ENCODE results near the gene F8.
A peak's percentile ranks its signal among the peaks of the same experiment; 100 is the strongest.
"Not testable (repeated sequence)": the region's sequence is repeated elsewhere in the genome, so short reads cannot be mapped to it uniquely, and the experiment has no call there.

The F8 gene

GRCh38 chrX:154918060-154918483, 104.5 kb downstream of the F8 start:
- DNase-seq (ENCODE audit: insufficient read length, low spot score) (peak; percentile 2), FAIRE-seq (peak; percentile 98)
- peak; percentile 67 for TF ChIP-seq CTCF (IDR thresholded peaks at IDR 0.05; ENCODE audit: insufficient read depth, missing control alignments)

- DNase-seq (ENCODE audit: insufficient read length, low spot score), result no peak
- no peak for TF ChIP-seq CTCF (IDR thresholded peaks at IDR 0.05; ENCODE audit: insufficient read depth, missing control alignments)
- FAIRE-seq, result no peak
These were observed 108.5 kb downstream of the F8 start for GRCh38 chrX:154914052-154914451.

- FAIRE-seq; DNase-seq (ENCODE audit: insufficient read length, low spot score): not testable (repeated sequence)
These were observed 112.0 kb downstream of the F8 start for GRCh38 chrX:154910528-154910927.

GRCh38 chrX:154910048-154910447, 112.5 kb downstream of the F8 start:
- DNase-seq (ENCODE audit: insufficient read length, low spot score); FAIRE-seq: not testable (repeated sequence)

- FAIRE-seq (no peak), DNase-seq (ENCODE audit: insufficient read length, low spot score) (no peak)
- TF ChIP-seq CTCF (IDR thresholded peaks at IDR 0.05; ENCODE audit: insufficient read depth, missing control alignments), result no peak
These were observed 113.7 kb downstream of the F8 start for GRCh38 chrX:154908821-154909220.

GRCh38 chrX:154902408-154902807, 120.1 kb downstream of the F8 start:
- TF ChIP-seq CTCF (IDR thresholded peaks at IDR 0.05; ENCODE audit: insufficient read depth, missing control alignments), result no peak
- DNase-seq (ENCODE audit: insufficient read length, low spot score) (no peak), FAIRE-seq (no peak)

GRCh38 chrX:154900323-154900722, 122.2 kb downstream of the F8 start:
- FAIRE-seq (no peak), DNase-seq (ENCODE audit: insufficient read length, low spot score) (no peak)
- no peak for TF ChIP-seq CTCF (IDR thresholded peaks at IDR 0.05; ENCODE audit: insufficient read depth, missing control alignments)

GRCh38 chrX:154892296-154892695, 130.2 kb downstream of the F8 start:
- no peak for DNase-seq (ENCODE audit: insufficient read length, low spot score)
- TF ChIP-seq CTCF (IDR thresholded peaks at IDR 0.05; ENCODE audit: insufficient read depth, missing control alignments), result no peak
- FAIRE-seq, result peak; percentile 44
